Mesothelial cell of epicardium (in vitro differentiated cells): ENCODE measurements around the gene FNDC7. TPM values are rescaled to one million over a fixed set of nuclear protein-coding genes. Genes with fewer than 3 reads are reported as not detected.
"Not testable (repeated sequence)": the region's sequence is repeated elsewhere in the genome, so short reads cannot be mapped to it uniquely, and the experiment has no call there.

ENCODE experiments used
- DNase-seq, 2 experiments: peaks; one replicate each; pipeline ENCODE4 v3.0.0; 2021; ENCODE audit warnings: low spot score in 2 of 2; ENCODE audit not compliant: unreplicated experiment in 2 of 2
- H3K27ac Mint-ChIP-seq: 2 replicates; pipeline ENCODE4 v1.8.0; 2021; ENCODE audit warnings: mixed read lengths
- H3K27me3 Mint-ChIP-seq: 2 replicates; pipeline ENCODE4 v1.8.0; 2021; ENCODE audit warnings: low read depth, mixed read lengths
- H3K36me3 Mint-ChIP-seq: 2 replicates; pipeline ENCODE4 v1.8.0; 2021; ENCODE audit warnings: mixed read lengths
- H3K4me1 Mint-ChIP-seq: 2 replicates; pipeline ENCODE4 v1.8.0; 2021; ENCODE audit warnings: mixed read lengths
- H3K4me3 Mint-ChIP-seq: 2 replicates; pipeline ENCODE4 v1.8.0; 2021; ENCODE audit warnings: mild to moderate bottlenecking, moderate library complexity, mixed read lengths
- H3K9me3 Mint-ChIP-seq: 2 replicates; pipeline ENCODE4 v1.8.0; 2021; ENCODE audit warnings: mixed read lengths
- total RNA-seq: library from RNA; stranded (reverse); gene quantifications from 3 replicates; pipeline ENCODE4 v1.2.1, GENCODE V29; 2021
- TF ChIP-seq, protein P1 (sequence below): fragments of 200-600 bp; sonication (generic); IDR thresholded peaks from one replicate; pipeline ENCODE4 v1.5.0; 2021; ENCODE audit warnings: antibody characterized with exemption; ENCODE audit not compliant: unreplicated experiment

The FNDC7 gene
- total RNA-seq, 1 donor from 2014 or later: 0.13 TPM

DNA sequence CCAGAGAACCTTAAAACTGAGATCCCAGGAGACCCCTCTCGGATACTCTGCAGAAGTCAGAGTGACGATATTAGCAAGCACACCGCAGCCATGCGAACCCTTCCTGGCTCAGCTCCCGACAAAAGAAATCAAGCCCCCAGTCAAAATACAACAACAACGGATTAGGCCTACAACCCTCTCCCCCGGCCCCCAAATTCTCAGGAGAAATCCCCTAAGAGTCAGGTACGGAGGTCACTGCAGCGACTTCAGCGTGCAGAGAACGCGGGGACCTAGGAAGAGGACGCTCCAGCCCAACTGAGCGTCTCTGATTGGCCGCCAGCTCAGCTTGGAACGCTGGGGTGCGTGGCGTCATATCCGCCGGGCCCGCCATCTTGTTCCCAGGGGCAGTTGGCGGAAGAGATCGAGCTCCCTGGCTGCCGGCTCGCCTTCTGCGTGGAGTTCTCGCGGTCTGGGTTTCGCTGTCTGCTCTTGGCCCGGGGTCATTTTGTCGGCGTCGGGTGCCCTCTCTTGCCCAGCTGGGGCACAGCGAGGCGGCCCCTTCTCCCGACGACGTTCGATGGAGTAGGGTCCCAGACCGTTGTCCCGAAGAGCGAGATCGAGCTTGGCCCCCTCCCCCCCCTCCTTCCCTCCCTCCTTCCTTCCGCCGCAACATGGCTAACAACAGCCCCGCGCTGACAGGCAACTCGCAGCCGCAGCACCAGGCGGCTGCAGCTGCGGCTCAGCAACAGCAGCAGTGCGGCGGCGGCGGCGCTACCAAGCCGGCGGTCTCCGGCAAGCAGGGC is 20.6 kb upstream of the FNDC7 start, which contains the start of gene PRPF38B:
Gene PRPF38B (plus strand): TSS at position 369 of the 782 bp plus-strand sequence. CDS start 282 bp downstream, at position 651.
- H3K9me3 Mint-ChIP-seq: no peaks in the 10 kb centered on the region
- peaks cover 33% of the 10 kb centered on the region for H3K4me1 Mint-ChIP-seq
- TF ChIP-seq, protein P1, sequence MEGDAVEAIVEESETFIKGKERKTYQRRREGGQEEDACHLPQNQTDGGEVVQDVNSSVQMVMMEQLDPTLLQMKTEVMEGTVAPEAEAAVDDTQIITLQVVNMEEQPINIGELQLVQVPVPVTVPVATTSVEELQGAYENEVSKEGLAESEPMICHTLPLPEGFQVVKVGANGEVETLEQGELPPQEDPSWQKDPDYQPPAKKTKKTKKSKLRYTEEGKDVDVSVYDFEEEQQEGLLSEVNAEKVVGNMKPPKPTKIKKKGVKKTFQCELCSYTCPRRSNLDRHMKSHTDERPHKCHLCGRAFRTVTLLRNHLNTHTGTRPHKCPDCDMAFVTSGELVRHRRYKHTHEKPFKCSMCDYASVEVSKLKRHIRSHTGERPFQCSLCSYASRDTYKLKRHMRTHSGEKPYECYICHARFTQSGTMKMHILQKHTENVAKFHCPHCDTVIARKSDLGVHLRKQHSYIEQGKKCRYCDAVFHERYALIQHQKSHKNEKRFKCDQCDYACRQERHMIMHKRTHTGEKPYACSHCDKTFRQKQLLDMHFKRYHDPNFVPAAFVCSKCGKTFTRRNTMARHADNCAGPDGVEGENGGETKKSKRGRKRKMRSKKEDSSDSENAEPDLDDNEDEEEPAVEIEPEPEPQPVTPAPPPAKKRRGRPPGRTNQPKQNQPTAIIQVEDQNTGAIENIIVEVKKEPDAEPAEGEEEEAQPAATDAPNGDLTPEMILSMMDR: no peak
- peak; percentile 82 to 92 for DNase-seq
- peaks cover 7% of the 10 kb centered on the region for H3K36me3 Mint-ChIP-seq
- peak within 1 kb of the TSS; percentile 98 for H3K4me3 Mint-ChIP-seq
- peaks cover 5% of the 10 kb centered on the region for H3K27me3 Mint-ChIP-seq
- peak within 1 kb of the TSS; percentile 99 for H3K27ac Mint-ChIP-seq

DNA sequence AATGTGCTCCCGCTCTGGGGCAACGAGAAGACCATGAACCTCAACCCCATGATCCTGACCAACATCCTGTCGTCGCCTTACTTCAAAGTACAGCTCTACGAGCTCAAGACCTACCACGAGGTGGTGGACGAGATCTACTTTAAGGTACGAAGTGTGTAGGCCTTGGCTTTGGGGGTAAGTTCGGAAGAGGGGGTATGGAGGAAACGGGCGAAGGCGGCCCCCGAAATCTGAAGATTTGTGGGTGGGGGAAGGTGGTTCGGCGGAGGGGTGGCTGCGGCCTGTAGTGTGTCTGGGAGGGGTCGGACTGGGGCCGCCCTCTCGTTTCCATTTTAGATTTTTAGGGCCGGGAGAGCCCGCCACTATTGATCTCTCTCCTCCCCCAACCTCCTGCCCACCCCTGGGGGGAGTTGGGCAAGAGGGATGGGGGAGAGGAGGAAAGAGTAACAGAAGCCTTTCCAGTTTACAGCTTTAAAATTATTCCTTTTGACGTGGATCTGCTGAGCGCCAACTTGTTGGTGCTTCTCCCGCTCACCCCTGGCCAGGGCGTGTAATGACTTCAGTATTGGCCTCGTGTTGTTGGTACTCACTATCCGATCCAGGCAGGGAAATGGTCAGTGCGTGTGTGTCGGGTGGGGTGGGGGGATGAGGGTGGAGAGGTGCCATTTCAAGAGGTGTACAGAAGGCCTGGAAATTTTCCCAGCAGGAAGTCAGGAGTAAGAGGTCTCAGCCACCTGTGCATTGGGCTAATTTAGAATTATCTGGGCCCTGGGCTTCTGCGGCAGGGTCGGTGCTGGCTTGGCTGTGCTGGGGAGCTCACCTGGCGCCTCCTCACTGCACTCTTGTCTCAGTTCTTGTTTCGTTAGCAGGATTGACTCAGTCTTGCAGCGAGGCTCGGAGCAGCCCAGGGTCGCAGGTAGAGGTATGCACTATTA is 19.7 kb upstream of the FNDC7 start:
- peak overlapping the region; percentile 99 for H3K27ac Mint-ChIP-seq
- H3K27me3 Mint-ChIP-seq: peaks cover 5% of the 10 kb centered on the region
- DNase-seq: no peak
- peak overlapping the region; percentile 98 for H3K4me3 Mint-ChIP-seq
- no peaks in the 10 kb centered on the region for H3K9me3 Mint-ChIP-seq
- peaks cover 31% of the 10 kb centered on the region for H3K4me1 Mint-ChIP-seq
- TF ChIP-seq, protein P1: no peak
- peaks cover 9% of the 10 kb centered on the region for H3K36me3 Mint-ChIP-seq

DNA sequence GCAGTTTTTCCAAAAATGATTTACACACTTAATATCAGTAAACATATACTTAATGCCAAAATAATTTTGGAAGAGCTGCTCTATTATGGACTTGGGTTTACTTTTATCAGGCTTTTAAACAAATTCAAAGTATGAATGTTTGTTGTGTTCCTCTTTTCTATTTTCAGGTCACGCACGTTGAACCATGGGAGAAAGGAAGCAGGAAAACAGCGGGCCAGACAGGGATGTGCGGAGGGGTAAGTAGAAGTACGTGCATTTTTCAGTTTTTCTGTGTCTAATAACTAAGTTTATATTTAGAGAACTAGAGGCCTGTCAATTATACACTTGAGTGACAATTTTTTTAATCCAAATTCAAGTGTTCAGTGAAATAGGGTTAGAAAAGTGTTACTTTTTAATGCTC is 17.2 kb upstream of the FNDC7 start:
- Mint-ChIP-seq H3K36me3 (peaks cover 31% of the 10 kb centered on the region), H3K9me3 (no peaks in the 10 kb centered on the region), H3K4me3 (no peak overlapping the region), H3K27me3 (no peaks in the 10 kb centered on the region), H3K27ac (no peak overlapping the region), H3K4me1 (peaks cover 26% of the 10 kb centered on the region)
- DNase-seq: no peak
- TF ChIP-seq, protein P1: no peak

DNA sequence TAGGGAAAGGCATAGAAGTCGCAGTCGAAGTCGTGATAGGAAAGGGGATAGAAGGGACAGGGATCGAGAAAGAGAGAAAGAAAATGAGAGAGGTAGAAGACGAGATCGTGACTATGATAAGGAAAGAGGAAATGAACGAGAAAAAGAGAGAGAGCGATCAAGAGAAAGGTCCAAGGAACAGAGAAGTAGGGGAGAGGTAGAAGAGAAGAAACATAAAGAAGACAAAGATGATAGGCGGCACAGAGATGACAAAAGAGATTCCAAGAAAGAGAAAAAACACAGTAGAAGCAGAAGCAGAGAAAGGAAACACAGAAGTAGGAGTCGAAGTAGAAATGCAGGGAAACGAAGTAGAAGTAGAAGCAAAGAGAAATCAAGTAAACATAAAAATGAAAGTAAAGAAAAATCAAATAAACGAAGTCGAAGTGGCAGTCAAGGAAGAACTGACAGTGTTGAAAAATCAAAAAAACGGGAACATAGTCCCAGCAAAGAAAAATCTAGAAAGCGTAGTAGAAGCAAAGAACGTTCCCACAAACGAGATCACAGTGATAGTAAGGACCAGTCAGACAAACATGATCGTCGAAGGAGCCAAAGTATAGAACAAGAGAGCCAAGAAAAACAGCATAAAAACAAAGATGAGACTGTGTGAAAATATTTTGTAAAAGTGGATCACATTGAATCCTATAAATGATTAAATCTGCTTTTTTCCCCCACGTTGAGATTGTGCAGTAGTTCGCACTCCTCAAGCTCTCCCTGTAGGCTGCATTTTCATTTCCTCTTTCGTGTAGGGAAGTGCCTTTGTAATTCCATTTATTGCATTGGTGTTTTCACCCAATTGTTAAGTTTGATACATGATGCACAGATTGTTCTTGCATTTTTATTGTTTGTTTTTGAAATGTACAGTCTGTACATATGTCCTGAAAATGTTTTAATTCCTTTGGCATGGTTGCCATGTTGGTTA is 13.1 kb upstream of the FNDC7 start:
- Mint-ChIP-seq H3K27me3 (peaks cover 2% of the 10 kb centered on the region), H3K27ac (peak overlapping the region; percentile 11), H3K9me3 (no peaks in the 10 kb centered on the region), H3K4me3 (no peak overlapping the region), H3K36me3 (peaks cover 41% of the 10 kb centered on the region), H3K4me1 (peaks cover 7% of the 10 kb centered on the region)
- DNase-seq: no peak
- TF ChIP-seq, protein P1: no peak

DNA sequence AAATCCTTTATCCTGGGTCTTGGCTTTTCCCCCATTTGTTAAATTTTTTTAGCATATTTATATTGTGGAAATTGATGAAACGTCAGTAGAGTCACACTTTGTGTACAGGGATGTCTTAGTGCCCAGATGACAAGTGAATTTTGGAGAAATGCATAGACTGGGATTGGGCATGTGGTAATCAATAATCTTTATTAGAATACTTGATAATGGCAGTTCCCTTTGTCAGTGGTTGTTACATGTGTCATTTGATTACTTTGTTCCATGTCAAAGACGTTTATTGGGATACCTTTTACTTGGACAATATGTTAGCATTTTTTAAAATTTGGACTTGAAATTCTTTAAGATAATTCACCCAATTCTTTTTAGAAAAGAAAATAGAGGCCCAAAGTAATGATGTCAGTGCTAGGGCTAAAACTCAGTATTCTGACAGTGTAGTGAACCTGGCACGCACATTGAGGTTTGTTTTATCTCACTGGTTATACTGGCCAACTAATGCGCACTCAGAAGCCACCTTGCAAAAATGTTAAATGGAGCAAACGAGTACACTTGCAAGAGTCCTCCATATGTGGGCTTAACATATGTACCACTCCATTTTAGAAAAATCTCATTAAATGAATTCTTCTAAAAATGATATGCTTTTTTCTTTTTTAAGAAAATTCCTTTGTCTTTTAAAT is 11.4 kb upstream of the FNDC7 start:
- DNase-seq: no peak
- TF ChIP-seq, protein P1: no peak
- Mint-ChIP-seq H3K27me3 (peaks cover 15% of the 10 kb centered on the region), H3K4me1 (no peaks in the 10 kb centered on the region), H3K27ac (no peak overlapping the region), H3K9me3 (no peaks in the 10 kb centered on the region), H3K4me3 (no peak overlapping the region), H3K36me3 (peaks cover 36% of the 10 kb centered on the region)

DNA sequence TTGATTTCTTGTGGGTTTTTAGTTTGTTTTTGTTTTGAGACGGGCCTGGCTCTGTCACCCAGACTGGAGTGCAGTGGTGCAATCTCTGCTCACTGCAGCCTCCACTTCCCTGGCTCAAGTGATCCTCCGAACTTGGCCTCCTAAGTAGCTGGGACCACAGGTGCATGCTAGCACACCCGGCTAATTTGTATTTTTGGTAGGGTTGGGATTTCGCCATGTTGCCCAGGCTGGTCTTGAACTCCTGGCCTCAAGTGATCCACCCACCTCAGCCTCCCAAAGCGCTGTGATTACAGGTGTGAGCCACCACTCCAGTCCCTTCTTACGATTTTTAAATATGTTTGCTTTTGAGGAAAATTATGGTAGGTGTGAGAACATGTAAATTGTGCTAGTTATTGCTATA is 10.6 kb upstream of the FNDC7 start:
- not testable (repeated sequence) for H3K4me1 Mint-ChIP-seq, H3K27ac Mint-ChIP-seq, H3K4me3 Mint-ChIP-seq, DNase-seq, H3K9me3 Mint-ChIP-seq
- Mint-ChIP-seq H3K36me3 (peaks cover 33% of the 10 kb centered on the region), H3K27me3 (peaks cover 16% of the 10 kb centered on the region)
